Hypothalamus (tissue), 51 donors: Measurements from ENCODE around the gene POP7.
"Not testable (repeated sequence)": the region's sequence is repeated elsewhere in the genome, so short reads cannot be mapped to it uniquely, and the experiment has no call there.

Source experiments
- DNase-seq, 51 donors: peaks; one replicate each; lab custom pipeline; 2025; lab: John Stamatoyannopoulos, UW

POP7 gene

DNA sequence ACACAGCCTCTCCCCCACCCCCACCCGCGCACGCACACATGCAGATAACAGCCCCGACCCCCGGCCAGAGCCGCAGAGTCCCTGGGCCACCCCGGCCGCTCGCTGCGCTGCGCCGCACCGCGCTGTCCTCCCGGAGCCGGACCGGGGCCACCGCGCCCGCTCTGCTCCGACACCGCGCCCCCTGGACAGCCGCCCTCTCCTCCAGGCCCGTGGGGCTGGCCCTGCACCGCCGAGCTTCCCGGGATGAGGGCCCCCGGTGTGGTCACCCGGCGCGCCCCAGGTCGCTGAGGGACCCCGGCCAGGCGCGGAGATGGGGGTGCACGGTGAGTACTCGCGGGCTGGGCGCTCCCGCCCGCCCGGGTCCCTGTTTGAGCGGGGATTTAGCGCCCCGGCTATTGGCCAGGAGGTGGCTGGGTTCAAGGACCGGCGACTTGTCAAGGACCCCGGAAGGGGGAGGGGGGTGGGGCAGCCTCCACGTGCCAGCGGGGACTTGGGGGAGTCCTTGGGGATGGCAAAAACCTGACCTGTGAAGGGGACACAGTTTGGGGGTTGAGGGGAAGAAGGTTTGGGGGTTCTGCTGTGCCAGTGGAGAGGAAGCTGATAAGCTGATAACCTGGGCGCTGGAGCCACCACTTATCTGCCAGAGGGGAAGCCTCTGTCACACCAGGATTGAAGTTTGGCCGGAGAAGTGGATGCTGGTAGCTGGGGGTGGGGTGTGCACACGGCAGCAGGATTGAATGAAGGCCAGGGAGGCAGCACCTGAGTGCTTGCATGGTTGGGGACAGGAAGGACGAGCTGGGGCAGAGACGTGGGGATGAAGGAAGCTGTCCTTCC, 15.0 kb downstream of the POP7 start:
- no peak for DNase-seq

GRCh38 chr7:100721505-100721812, 15.5 kb downstream of the POP7 start:
- no peak for DNase-seq

- DNase-seq: no peak
These were observed 16.7 kb downstream of the POP7 start for GRCh38 chr7:100722480-100723212.

GRCh38 chr7:100723732-100724275, 17.9 kb downstream of the POP7 start:
- no peak for DNase-seq

DNA sequence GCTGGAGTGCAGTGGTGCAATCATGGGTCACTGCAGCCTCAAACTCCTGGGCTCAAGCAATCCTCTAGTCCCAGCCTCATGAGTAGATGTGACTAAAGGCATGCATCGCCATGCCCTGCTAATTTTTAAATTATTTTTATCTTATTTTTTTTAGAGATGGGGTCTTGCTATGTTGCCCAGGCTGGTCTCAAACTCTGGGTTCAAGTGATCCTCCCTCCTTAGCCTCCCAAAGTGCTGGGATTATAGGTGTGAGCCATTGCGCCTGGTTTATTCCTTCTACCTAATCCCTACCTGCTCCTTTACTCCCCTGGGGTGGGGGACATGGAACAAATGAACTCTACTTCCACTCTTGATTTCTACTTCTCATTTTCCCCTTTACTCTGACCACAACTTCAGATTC, 18.4 kb downstream of the POP7 start:
- DNase-seq: not testable (repeated sequence)

- DNase-seq: no peak
These were observed 21.3 kb downstream of the POP7 start for GRCh38 chr7:100726996-100727761.

DNA sequence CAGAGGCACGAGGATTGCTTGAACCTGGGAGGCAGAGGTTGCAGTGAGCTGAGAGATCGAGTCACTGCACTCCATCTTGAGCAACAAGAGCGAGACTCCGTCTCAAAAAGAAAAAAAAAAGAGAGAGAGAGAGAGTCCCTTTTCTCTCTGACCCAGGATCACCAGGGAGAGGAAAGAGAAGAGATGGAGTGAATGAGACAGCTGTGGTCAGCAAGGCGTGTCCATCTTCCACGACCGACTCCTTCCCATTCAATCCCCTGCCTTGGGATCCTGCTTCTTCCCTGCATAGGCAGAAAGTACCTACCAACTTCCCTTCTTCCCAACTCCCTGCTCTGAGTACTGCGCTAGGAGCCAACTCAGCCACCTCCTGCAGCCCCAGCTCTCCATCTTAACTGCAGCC, 22.3 kb downstream of the POP7 start:
- DNase-seq: no peak

DNA sequence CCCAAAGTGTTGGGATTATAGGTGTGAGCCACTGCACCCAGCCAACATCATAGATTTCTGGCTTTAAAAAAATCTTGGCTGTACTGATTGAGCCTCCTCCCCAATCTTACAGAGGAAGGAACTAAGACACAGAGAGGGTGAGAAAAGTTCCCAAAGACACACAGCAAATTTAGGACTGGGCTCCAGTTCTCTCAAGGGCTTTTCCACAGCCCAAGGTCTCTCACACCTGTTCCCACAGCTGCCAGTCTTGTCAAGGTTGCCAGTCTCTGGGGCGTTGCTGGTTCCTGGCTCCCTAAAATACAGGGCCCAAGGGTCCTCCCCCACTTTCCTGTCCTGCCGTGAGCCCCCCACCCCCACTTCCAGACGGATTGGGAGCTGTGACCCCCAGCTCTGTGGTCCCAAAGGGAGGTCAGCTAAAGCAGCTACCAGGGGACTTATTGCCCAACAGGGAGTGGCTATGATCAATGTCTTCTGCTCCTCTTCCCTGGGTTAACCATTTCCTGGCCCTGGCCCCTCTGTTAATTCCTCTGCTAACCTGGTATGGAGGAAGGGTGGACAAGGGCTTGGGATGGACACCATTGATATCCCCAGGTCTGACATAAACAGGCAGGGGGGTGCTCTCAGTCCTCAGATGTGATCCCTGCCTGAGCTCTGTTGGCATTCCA, 24.3 kb downstream of the POP7 start:
- DNase-seq: no peak

- DNase-seq: no peak
These were observed 26.2 kb downstream of the POP7 start for GRCh38 chr7:100731937-100732636.

DNA sequence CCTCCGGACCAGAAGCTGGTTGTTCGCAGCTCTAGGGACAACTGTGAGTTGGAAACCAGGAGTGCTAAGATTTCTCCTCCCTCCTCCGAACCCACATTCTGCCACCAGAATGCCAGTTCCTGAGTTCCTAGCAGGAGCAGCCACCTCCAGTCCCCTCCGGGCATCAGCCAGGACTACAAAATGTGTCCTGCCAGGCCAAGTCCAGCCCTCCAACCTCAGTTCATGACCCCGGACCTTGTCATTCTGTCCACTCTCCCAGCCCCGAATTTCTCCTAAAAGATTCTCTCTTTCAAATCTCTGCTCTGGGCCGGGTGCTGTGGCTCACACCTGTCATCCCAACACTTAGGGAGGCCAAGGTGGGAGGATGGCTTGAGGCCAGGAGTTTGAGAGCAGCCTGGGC, 29.8 kb downstream of the POP7 start:
- DNase-seq: no peak

DNA sequence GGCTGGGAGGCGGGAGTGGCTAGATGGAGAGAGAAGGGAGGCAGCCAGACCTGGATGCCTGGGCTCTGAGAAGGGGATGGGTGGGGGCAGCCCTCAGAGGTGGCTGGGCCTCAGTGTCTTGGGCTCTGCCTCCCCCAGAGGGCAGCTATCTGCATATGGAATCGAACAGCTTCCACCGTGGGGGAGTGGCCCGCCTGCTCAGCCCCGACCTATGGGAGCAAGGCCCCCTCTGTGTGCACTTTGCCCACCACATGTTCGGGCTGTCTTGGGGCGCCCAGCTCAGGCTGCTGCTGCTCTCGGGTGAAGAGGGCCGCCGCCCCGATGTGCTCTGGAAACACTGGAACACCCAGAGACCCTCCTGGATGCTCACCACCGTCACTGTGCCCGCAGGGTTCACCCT, 30.8 kb downstream of the POP7 start:
- no peak for DNase-seq

GRCh38 chr7:100739934-100740333, 34.0 kb downstream of the POP7 start:
- no peak for DNase-seq

GRCh38 chr7:100744605-100745004, 38.7 kb downstream of the POP7 start:
- no peak for DNase-seq

DNA sequence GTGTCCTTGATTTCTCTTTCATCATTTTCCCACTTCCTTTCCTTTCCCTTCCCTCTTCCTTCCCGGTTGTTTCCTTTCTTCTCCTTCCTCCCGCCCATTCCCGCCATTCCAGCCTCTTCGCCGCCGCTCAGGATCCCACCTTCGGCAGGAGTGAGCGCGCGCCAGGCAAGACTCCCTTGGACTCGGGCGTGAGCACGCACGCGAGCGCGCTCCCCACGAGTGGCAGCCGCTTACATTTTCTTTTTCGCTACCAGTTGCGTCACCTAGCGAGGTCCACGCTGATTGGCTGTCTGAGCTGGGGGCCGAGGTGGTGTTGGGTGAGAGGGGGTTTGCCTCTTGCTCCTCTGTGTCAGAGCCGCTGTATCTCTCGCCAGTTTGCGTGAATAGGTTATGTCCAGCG, 39.3 kb downstream of the POP7 start:
- peak in 31 of 51 donors; percentile 1 to 78 (median 40) for DNase-seq

DNA sequence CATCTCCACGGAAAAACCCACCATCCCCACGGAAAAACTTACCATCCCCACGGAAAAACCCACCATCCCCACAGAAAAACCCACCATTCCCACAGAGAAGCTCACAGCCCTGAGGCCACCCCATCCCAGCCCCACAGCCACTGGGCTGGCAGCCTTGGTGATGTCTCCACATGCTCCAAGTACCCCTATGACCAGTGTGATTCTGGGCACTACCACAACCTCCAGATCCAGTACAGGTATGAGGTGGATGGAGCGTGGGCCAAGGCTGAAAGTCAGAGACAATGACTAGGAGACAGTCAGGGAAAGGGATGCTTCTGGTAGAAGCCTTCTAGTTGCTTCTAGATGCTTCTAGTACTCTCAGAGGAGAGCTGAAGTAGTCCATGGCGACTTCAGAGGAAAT, 47.1 kb downstream of the POP7 start:
- no peak for DNase-seq

DNA sequence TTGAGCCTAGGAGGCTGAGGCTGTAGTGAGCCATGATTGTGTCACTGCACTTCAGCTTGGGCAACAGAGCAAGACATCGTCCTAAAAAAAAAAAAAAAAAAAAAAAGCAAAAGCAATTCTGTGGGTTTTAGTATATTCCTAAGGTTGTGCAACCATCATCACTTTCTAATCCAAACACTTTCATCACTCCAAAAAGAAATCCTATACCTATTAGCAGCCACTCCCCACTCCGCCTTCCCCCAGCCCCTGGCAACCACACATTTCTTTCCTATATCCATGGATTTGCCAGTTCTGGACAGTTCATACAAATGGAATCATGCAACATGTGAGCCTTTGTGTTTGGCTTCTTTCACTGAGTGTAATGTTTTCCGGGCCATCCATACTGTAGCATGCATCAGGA, 47.8 kb downstream of the POP7 start:
- DNase-seq: no peak
